Coronary artery (tissue), 2 donors: ENCODE results near the gene CLMP.

Experiments used
- DNase-seq: peaks from one replicate; pipeline ENCODE4 v3.0.0-alpha.2; 2017; ENCODE audit warnings: low spot score
- H3K27ac ChIP-seq, 2 donors: fragments of 200-600 bp; sonication (generic); one replicate each; pipeline ENCODE4 v1.5.1; 2016 to 2019
- H3K4me3 ChIP-seq: fragments of 200-600 bp; sonication (generic); 2 replicates; pipeline ENCODE4 v1.5.1; 2016; ENCODE audit warnings: mild to moderate bottlenecking, moderate library complexity
- TF ChIP-seq, protein P1 (sequence below): fragments of 200-600 bp; sonication (generic); IDR thresholded peaks from one replicate; pipeline ENCODE4 v1.5.1; 2019; ENCODE audit warnings: antibody characterized with exemption

The CLMP gene

DNA sequence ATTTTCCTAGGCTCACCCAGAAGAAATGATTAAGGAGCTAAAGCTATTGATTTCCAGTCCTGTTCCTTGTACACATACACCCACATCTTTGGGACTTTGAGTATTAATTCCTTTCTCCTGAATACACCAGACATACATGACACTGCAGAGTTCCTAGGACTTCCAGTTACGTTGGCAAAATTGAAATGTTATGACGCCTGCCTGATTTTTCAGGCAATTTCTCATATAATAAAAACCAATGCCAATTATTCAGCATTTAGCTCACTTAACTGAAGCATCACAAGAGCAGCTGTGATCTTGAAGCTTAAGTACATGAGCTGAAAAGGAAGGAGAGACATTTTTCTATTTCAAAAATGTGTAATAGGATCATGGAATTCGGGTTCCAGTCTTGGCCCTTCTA is 4.5 kb downstream of the CLMP start:
- H3K27ac ChIP-seq: peak overlapping the region in 1 of 2 donors; percentile 1
- DNase-seq: no peak
- TF ChIP-seq, protein P1, sequence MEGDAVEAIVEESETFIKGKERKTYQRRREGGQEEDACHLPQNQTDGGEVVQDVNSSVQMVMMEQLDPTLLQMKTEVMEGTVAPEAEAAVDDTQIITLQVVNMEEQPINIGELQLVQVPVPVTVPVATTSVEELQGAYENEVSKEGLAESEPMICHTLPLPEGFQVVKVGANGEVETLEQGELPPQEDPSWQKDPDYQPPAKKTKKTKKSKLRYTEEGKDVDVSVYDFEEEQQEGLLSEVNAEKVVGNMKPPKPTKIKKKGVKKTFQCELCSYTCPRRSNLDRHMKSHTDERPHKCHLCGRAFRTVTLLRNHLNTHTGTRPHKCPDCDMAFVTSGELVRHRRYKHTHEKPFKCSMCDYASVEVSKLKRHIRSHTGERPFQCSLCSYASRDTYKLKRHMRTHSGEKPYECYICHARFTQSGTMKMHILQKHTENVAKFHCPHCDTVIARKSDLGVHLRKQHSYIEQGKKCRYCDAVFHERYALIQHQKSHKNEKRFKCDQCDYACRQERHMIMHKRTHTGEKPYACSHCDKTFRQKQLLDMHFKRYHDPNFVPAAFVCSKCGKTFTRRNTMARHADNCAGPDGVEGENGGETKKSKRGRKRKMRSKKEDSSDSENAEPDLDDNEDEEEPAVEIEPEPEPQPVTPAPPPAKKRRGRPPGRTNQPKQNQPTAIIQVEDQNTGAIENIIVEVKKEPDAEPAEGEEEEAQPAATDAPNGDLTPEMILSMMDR: no peak
- no peak overlapping the region for H3K4me3 ChIP-seq

DNA sequence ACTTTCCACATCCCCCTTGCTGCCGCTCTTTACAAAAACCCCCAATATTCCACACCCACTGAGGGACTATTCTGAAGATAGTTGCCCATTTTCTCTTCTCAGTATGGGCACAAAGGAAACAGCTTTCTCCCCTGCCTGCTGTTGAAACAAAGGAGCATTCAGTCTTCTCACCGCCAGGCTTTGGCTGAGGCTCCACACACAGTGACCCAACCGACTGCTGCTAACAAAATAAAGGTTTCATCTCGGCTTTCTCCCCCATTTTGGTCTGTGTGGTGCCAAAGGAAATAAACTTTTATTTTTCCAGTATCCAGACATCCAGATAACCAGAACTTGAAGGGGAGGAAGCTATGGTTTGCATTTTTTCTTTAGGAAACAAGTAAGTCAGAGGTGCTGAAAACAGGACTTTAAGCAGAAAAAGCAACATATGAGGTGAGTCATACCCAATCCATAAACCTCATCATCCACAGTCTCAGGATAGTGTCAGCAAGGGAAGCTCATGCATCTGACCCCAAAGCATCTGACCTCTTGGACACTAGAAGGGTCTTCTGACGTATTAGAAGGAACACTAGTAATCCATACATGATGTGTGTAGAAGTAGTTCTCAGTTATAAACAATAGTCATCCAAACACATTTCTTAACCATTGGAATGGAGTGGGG is 6.4 kb downstream of the CLMP start:
- Histone ChIP-seq H3K4me3 (no peak overlapping the region), H3K27ac (peak overlapping the region in 1 of 2 donors; percentile 47)
- TF ChIP-seq, protein P1: no peak
- DNase-seq: no peak

DNA sequence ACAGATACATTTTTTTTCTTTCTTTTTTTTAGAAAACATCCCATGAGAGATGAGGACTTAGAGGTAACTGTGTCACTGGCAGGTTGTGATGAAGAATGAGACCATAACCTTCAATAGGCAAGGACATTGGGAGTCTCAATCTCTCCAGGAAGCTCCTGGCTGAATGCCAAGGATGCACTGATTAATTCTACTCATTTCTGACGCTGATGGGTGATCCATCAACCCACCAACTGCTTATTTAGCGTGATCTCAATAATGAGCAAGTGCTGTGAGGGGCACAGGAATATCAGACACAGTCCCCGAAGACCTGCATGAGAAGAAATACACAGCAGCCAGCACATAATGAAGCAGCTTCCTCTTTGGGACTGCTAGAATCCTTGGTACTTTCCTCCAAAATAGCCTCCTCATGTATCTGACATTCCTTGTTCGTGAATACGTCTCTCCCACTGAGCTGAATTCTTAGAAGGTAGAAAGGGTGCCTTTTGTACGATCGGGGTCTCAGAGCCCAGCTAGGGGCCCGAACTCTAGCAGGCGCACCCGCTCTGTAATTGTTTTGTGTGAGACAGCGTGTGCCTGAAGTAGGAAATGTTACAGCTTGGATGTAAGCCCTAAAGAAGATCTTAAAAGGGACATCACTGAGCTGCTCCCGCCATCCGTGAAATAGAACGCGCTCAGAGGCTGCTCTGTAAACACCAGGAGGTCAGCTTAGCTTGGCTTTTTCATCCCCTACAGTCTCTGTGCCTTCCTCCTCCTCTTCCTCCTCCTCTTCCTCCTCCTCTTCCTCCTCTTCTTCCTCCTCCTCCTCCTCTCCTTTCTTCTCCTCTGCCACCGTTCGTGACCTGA is 7.2 kb downstream of the CLMP start:
- Histone ChIP-seq H3K27ac (peak overlapping the region in 1 of 2 donors; percentile 47), H3K4me3 (no peak overlapping the region)
- no peak for DNase-seq
- TF ChIP-seq, protein P1: no peak

DNA sequence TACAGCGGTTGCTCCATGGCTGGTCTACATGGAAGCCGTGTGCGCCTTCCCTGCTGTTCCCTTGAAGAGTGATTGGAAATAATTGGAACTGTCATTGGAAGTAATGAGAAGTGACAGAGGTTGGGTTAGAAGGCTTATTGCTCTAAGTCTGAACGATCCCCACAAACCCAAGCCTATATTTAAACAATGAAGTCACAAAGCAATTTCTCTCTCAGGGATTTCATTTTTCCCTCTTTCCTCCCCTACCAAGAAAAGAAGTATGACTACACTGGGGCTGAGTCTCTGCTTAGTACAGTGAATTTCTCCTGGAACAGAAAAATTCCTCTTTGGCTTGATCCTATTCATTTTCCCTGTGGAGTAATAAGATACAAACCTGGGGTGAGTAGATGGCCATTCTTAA is 7.8 kb downstream of the CLMP start:
- H3K27ac ChIP-seq: no peak overlapping the region
- H3K4me3 ChIP-seq: no peak overlapping the region
- DNase-seq: no peak
- TF ChIP-seq, protein P1: no peak

DNA sequence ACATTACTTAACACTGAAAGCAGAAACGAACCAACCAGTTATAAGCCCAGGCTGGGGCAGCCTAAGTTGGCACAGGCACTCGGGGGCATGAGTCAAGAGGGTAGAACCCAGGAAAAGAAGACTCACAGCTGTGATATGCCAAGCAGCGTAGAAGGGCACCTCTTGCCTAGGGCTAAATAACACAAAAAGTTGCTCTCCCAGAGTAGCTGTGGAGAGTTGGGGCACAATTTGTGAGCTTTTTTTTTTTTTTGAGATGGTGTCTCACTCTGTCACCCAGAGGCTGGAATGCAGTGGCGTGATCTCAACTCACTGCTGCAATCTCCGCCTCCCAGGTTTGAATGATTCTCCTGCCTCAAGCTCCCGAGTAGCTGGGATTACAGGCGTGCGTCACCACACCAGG is 8.8 kb downstream of the CLMP start:
- DNase-seq: no peak
- no peak overlapping the region for H3K27ac ChIP-seq
- H3K4me3 ChIP-seq: no peak overlapping the region
- TF ChIP-seq, protein P1: no peak

DNA sequence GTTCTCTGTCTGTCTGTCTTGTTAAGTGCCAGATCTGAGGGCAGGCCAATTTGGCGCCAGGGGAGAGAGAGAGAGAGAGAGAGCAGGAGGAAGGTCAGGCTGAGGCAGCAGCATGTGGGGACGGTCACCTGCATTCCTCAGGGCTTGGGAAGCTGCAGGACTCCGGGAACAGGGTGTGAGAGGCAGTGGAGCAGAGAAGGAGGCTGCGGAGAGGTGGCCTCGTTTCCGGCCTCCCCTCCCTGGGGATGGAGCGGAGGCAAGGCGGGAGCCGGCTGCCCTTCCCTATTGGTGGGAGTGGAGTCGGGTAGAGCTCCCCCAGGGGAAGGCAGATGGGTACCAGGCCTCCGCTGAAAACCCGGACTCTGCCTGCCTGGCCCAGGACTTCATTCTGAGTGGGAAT is 9.7 kb downstream of the CLMP start:
- Histone ChIP-seq H3K27ac (no peak overlapping the region), H3K4me3 (no peak overlapping the region)
- TF ChIP-seq, protein P1: no peak
- DNase-seq: no peak

DNA sequence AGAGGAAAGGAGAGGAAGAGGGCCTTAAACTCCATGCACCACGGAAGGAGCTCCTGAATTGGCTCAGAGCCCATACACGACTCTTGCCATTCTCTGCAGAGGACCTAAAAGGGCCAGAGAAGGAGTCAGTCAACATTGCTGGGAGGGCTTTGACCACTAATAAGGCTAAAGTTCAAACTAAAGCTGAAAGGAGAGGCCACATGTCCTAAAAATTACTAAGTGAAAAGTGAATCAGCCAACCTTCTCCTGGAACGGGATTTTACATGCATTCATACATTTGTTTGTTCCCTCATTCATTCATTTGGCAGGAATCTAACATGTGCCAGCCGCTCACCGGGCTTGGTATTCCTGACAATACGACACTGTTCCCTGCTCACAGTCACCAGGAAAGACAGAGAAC is 10.5 kb downstream of the CLMP start:
- no peak overlapping the region for H3K27ac ChIP-seq
- TF ChIP-seq, protein P1: no peak
- DNase-seq: no peak

More for the DNA sequence above, 10.5 kb downstream of the CLMP start:
- H3K4me3 ChIP-seq: no peak overlapping the region
